Measurements from ENCODE around the gene OR6C76.

OR6C76 gene

GRCh38 chr12:55469291-55469690 is 43.2 kb downstream of the OR6C76 start:
- no peak for DNase-seq (ENCODE audit: low spot score)

- DNase-seq (ENCODE audit: low spot score): no peak
Observed at GRCh38 chr12:55470088-55470829, 44.2 kb downstream of the OR6C76 start, which contains the start of gene OR6C70. Gene OR6C70 (minus strand): TSS chr12:55470138. CDS start chr12:55470138, 0 bp downstream.

- DNase-seq (ENCODE audit: low spot score): no peak
Observed at GRCh38 chr12:55472264-55472663, 46.2 kb downstream of the OR6C76 start.

All from cerebellar cortex (tissue), 1 donor.